Measurements from ENCODE around the gene DDX50.

DNA sequence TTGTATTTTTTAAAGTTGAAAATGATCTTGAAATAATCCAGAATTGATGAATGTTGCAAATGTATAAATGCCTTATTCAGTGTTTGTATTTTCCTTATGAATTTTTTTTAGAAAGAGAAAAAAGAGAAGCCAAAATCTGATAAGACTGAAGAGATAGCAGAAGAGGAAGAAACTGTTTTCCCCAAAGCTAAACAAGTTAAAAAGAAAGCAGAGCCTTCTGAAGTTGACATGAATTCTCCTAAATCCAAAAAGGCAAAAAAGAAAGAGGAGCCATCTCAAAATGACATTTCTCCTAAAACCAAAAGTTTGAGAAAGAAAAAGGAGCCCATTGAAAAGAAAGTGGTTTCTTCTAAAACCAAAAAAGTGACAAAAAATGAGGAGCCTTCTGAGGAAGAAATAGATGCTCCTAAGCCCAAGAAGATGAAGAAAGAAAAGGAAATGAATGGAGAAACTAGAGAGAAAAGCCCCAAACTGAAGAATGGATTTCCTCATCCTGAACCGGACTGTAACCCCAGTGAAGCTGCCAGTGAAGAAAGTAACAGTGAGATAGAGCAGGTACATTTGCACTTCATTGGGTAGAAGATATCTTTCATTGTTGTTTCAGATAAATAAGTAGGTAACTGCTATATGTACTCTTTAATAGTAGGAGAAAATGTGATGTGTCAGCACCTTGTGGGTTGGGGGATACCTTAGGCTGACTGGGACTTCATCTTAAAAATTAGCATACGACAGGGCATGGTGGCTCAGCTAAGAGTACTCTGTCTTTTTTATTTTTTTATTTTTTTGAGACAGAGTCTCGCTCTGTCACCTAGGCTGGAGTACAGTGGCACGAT, 58.8 kb downstream of the DDX50 start:
- no peak for TF ChIP-seq EZH2 (IDR thresholded peaks at IDR 0.05; ENCODE audit: insufficient read depth, poor library complexity, severe bottlenecking)
- TF ChIP-seq EZH2phosphoT487 (IDR thresholded peaks at IDR 0.05; ENCODE audit: insufficient read depth, low read depth): no peak
